ENCODE data around the gene PIP5K1B. TPM values are rescaled to one million over a fixed set of nuclear protein-coding genes. Genes with fewer than 3 reads are reported as not detected.

Gene PIP5K1B
- total RNA-seq, 1 donor from 2014 or later, result 0.87 TPM

DNA sequence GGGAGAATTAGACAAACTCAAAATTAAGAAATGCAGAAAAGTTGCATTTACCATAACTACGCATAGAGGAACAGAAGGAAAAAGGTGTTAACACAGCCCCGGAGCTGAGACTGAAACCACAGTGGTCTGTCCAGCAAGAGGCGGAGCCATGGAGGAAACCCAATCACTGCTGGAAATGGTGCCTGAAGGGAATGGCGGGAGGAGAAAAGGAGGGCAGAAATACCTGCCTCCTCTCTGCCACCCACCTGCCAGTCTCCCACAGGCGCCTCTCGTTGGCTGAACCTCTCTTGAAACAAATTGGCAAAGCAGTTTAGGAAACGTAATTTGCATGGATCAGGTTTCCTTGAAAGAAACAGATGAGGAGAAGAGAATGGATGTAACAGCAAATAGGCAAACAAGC is 318.6 kb downstream of the PIP5K1B start:
- no peak for DNase-seq (ENCODE audit: low spot score in 2 of 2, unreplicated experiment in 2 of 2)
- Mint-ChIP-seq H3K27ac (no peak overlapping the region), H3K9me3 (no peaks in the 10 kb centered on the region), H3K36me3 (no peaks in the 10 kb centered on the region), H3K4me3 (peak overlapping the region; percentile 5), H3K27me3 (ENCODE audit: low read depth) (peaks cover 3% of the 10 kb centered on the region), H3K4me1 (peaks cover 5% of the 10 kb centered on the region)
- TF ChIP-seq, protein P1, sequence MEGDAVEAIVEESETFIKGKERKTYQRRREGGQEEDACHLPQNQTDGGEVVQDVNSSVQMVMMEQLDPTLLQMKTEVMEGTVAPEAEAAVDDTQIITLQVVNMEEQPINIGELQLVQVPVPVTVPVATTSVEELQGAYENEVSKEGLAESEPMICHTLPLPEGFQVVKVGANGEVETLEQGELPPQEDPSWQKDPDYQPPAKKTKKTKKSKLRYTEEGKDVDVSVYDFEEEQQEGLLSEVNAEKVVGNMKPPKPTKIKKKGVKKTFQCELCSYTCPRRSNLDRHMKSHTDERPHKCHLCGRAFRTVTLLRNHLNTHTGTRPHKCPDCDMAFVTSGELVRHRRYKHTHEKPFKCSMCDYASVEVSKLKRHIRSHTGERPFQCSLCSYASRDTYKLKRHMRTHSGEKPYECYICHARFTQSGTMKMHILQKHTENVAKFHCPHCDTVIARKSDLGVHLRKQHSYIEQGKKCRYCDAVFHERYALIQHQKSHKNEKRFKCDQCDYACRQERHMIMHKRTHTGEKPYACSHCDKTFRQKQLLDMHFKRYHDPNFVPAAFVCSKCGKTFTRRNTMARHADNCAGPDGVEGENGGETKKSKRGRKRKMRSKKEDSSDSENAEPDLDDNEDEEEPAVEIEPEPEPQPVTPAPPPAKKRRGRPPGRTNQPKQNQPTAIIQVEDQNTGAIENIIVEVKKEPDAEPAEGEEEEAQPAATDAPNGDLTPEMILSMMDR (IDR thresholded peaks at IDR 0.05; ENCODE audit: unreplicated experiment), result no peak

DNA sequence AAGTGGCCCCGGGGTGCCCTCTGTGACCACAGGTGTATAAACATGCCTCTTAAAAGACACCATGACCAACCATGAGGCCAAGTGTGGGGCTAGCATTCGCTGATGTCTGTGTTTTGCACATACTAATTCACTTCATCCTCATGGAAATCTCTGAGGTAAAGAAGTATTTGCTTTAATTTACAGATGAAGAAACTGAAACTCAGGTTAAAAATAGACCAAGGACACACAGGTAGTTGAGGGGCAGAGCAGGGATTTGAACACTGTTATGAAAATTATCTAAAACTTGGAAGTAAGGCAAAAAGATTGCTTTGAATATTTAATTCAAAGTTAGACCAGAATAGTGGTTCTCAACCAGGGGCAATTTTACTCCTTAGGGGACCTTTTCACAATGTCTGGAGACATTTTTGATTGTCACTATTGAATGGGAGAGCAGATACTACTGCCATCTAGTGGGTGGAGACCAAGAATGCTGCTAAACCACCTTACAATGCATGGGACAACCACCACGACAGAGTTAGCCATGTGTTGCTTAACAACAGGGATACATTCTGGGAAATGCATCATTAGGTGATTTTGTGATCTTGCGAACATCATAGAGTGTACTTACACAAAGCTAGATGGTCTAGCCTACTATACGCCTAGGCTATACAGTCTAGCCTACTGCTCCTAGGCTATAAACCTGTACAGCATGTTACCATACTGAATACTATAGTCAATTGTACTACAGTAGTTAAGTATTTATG is 322.5 kb downstream of the PIP5K1B start:
- Mint-ChIP-seq H3K9me3 (peaks cover 10% of the 10 kb centered on the region), H3K4me3 (no peak overlapping the region), H3K27ac (no peak overlapping the region), H3K27me3 (ENCODE audit: low read depth) (peaks cover 3% of the 10 kb centered on the region), H3K36me3 (no peaks in the 10 kb centered on the region), H3K4me1 (peaks cover 5% of the 10 kb centered on the region)
- no peak for DNase-seq (ENCODE audit: low spot score in 2 of 2, unreplicated experiment in 2 of 2)
- TF ChIP-seq, protein P1 (IDR thresholded peaks at IDR 0.05; ENCODE audit: unreplicated experiment), result peak; percentile 29

GRCh38 chr9:69028754-69029153 is 323.7 kb downstream of the PIP5K1B start:
- Mint-ChIP-seq H3K9me3 (peaks cover 10% of the 10 kb centered on the region), H3K4me3 (no peak overlapping the region), H3K27me3 (ENCODE audit: low read depth) (peaks cover 3% of the 10 kb centered on the region), H3K27ac (no peak overlapping the region), H3K4me1 (no peaks in the 10 kb centered on the region), H3K36me3 (no peaks in the 10 kb centered on the region)
- DNase-seq (ENCODE audit: low spot score in 2 of 2, unreplicated experiment in 2 of 2), result no peak
- TF ChIP-seq, protein P1 (IDR thresholded peaks at IDR 0.05; ENCODE audit: unreplicated experiment), result no peak

DNA sequence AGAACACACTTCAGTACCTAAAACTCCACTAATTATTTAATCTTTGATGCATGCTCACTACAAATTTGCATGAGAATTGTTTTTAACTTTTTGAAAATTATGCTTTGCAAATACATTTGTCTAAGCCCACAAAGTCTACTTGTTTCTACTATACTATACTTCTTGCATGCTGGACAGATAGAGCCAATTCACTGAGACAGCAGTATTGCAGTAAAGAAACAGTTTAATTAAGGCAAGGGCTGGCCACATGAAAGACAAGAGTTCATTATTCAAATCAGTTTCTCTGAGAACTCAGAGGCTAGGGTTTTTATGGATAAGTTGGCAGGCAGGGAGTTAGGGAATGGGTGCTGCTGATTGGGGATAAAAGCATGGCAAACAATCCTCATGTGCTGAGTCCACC is 324.5 kb downstream of the PIP5K1B start:
- H3K4me1 Mint-ChIP-seq, result no peaks in the 10 kb centered on the region
- DNase-seq (ENCODE audit: low spot score in 2 of 2, unreplicated experiment in 2 of 2), result no peak
- H3K4me3 Mint-ChIP-seq, result no peak overlapping the region
- H3K27ac Mint-ChIP-seq, result no peak overlapping the region
- TF ChIP-seq, protein P1 (IDR thresholded peaks at IDR 0.05; ENCODE audit: unreplicated experiment), result no peak
- no peaks in the 10 kb centered on the region for H3K36me3 Mint-ChIP-seq
- peaks cover 10% of the 10 kb centered on the region for H3K9me3 Mint-ChIP-seq
- peaks cover 3% of the 10 kb centered on the region for H3K27me3 Mint-ChIP-seq (ENCODE audit: low read depth)

DNA sequence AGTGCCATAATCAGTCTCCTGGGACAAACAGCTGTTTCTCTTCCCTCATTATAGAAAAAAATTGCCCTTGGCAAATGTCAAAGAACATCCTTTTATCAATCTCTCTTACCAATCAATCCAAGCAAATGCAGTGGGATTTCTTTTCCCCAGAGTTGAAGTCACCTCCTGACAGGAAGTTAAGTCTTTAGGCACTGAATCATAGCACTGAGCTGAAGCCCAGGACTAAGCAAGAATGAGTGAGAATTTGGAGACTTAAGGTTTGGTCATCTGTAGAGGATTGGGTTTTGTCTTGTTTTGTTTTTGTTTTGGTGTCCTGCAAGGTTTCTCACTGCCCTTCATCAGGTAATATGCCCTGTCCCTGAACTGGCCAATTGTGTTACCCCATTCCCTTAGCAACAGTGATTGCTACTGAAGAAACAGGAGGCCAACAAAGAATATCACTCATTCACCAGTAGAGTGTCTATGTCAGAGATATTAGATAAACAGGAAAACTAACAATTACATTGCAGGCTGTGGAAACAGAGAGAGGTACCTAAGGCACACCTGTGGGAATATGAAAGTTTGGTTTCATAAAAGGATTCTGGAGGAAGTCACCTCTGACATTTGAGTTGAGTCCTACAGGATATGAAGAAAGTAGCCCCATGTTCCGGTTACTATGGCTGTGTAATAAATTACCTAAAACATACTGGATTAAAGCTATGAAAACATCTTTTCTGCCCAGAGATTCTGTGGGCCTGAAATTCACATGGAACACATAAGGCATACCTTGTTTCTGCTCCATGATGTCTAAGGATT is 326.0 kb downstream of the PIP5K1B start:
- no peak for DNase-seq (ENCODE audit: low spot score in 2 of 2, unreplicated experiment in 2 of 2)
- H3K4me3 Mint-ChIP-seq, result no peak overlapping the region
- H3K9me3 Mint-ChIP-seq, result peaks cover 10% of the 10 kb centered on the region
- no peaks in the 10 kb centered on the region for H3K27me3 Mint-ChIP-seq (ENCODE audit: low read depth)
- H3K4me1 Mint-ChIP-seq, result peaks cover 2% of the 10 kb centered on the region
- TF ChIP-seq, protein P1 (IDR thresholded peaks at IDR 0.05; ENCODE audit: unreplicated experiment), result no peak
- no peaks in the 10 kb centered on the region for H3K36me3 Mint-ChIP-seq
- no peak overlapping the region for H3K27ac Mint-ChIP-seq

Measured in mesothelial cell of epicardium (in vitro differentiated cells).